Activated CD4-positive, CD25-positive, alpha-beta regulatory T cell treated with anti-CD3 and anti-CD28 coated beads, Interleukin-2, amount 50 U/mL, for 24 hours (primary cell): ENCODE data around the gene RXRA.

ENCODE experiments used
- ATAC-seq, 2 donors: fragments of 150-1000 bp; cut with Tn5 transposase; one replicate each; pipeline ENCODE4 v1.10.0; 2021; ENCODE audit warnings: mild to moderate bottlenecking in 1 of 2, moderate library complexity in 1 of 2

RXRA gene

GRCh38 chr9:134355561-134356279, 29.5 kb downstream of the RXRA start:
- no peak for ATAC-seq

DNA sequence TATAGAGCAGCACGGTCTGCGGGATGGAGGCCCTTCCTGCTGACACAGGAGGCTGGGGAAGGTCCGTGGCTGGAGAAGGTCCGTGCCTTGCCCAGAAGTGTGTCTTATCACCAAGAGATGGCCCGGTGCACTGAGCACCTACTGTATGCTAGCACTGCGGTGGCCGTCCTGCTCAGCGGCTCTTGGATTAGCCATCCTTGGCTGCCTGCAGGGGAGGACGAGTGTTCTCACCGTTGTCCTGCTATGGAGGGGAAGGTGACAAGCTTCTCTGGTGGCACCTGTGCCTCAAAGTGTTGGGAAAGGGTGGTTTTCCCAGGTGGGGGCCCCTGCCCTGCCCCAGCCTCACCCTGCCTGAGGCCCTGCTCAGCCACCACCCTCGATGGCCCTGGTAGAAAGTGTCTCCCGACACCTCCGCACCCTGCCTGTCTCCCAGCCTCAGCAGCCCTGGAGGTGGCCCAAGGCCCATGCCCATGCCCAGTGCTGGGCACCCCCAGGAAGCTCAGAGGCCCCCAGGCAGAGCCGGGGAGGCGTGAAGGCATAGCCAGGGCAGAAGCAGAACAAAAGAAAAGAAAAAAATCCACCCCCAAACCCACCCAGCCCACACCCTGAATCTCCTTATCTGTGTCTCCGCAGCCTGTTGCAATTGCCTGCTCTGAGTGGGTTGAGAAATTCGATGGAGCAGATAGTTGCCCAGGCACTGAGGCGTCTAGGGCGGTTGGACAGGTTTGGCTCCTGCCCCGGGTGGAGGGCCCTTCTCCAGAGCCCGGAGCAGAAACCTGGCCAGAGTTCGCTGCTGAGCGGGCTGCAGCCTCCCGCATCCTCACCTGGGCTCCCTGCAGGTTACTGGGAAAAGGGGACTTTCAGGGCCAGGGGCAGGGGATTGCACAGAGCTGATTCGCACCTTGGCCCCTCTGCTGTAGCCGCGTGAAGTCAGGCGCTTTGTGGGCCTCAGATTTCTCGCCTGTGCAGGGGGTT, 30.5 kb downstream of the RXRA start:
- ATAC-seq, result no peak

GRCh38 chr9:134357631-134358025, 31.4 kb downstream of the RXRA start:
- no peak for ATAC-seq

GRCh38 chr9:134358026-134358661, 31.9 kb downstream of the RXRA start:
- ATAC-seq, result no peak

DNA sequence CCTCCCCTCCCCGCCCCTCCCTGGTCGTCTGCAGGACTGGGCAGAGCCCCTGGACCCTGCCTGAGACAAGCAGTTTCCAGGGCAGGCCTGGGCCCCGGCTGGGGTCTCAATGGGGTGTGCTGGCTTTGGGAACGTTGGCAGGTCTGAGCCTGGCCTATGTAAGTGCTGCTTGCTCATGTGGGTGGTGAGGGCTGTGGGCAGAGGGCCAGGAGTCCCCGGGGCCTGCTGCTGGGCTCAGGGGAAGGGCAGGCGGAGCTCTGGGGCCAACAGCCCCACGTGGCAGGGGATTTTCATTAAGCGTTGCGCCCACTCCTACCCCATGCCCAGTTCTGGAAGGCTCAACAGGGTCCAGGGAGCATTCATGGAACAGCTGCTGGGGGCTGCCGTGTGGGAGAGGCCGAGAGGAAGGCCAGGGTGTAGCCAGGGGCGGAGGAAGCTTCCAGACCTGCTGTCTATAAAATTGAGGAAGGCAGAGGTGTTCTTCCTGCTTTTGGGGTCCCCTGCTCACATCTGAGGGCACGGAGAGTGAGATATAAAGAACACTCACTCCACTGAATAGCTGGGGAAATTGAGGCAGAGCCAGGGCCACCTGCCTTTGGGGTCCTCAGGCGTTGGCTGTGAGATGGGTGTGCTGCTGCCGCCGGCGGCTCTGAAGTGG, 32.5 kb downstream of the RXRA start:
- no peak for ATAC-seq

DNA sequence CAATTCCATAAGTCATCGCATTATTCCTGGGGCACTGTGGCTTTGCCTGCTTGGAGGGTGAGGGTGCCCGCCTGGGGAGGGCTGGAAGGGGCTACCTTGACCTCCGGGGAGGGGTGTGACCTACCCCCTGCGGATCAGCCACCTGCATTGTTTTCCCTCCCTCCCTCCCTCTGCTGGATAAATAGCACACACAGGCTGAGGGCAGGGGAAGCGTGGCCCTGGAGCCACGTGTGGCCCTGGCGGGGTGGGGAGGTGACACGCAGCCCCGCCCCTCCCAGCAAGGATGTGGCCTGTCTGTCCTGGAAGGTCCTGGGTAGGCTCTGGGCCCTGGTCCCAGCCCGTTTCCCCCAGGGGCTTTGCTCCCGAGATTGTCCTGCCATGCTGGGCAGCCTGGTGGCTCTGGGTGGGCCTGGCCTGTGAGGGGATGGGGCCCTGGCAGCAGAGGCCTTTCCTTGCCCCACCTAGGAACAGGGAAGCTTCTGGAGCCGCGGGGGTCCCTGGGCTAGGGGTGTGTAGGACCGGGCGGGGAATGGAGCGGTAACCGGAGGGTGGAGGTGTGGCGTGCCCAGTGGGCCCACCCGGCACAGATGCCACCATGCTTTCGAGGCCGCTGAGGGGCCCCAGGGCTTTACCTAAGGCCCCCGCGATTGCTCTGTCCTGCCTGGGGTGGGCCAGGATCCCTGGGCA, 33.4 kb downstream of the RXRA start:
- no peak for ATAC-seq

DNA sequence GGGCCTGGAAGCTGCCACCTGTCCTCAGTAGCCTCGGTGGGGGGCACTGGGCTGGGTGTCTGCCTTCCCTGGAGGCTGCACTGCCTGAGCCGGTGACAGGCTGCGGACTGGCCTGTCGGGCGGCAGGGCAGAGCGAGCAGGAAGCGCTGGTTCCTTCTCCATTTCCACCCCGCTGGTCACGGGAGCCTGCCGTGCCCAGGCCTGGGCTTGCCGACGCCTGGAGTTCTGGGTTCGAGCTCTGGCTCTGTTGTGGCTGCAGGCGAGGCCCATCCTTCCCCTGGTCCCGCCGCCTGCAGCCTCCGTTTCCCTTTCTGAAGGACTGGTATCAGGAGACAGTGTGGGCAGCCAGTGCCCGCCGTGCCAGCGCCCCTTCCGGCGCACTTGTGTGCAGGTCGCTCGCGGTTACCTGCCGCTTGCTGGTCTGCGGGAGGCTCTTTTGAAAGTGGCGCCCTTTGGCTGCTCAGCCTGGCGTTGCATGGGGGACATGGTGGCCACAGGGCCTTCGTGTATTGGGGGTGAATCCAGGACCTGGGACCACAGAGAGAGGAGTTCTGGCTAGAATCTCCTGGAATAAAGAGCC, 34.0 kb downstream of the RXRA start:
- ATAC-seq, result no peak

GRCh38 chr9:134360897-134361296, 34.6 kb downstream of the RXRA start:
- no peak for ATAC-seq

GRCh38 chr9:134361426-134361825, 35.2 kb downstream of the RXRA start:
- ATAC-seq, result no peak

GRCh38 chr9:134361843-134362414, 35.7 kb downstream of the RXRA start:
- ATAC-seq, result no peak

- no peak for ATAC-seq
Observed at GRCh38 chr9:134363450-134363849, 37.2 kb downstream of the RXRA start.

DNA sequence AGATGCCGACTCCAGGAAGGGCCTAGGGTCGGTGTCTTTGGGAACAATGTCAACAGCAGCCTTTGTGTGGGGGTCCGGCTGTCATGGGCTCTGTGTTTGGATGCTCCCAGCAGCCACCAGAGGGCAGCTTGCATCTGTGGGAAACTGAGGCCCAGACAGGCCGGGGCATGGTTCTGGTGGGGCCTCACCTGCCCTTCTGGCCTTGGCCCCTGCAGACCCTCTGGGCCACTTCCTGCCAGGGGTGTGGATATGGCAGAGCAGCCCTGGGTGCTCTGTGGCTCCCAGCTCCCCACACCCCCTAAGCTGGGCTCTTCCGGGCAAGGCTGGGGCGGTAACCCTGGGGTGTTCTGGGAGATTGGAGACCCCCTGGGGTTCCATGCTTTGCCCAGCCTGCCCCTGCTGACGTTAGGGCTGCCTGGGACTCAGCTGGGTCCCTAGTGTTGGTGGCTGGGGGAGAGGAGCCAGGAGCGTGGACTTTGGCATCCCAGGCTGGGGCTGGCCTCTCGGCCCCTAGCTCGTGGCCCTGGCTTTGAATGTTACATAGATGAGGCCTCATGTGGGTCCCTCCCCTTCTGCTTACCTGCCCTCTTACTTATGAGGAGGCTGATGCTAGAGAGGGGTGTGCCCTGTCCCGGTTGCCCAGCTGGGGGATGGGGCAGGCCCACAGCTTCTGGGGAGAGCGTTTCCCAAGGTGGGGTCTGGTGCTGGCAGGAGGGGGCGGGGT, 38.3 kb downstream of the RXRA start:
- ATAC-seq, result peak in 1 of 2 donors; percentile 19

DNA sequence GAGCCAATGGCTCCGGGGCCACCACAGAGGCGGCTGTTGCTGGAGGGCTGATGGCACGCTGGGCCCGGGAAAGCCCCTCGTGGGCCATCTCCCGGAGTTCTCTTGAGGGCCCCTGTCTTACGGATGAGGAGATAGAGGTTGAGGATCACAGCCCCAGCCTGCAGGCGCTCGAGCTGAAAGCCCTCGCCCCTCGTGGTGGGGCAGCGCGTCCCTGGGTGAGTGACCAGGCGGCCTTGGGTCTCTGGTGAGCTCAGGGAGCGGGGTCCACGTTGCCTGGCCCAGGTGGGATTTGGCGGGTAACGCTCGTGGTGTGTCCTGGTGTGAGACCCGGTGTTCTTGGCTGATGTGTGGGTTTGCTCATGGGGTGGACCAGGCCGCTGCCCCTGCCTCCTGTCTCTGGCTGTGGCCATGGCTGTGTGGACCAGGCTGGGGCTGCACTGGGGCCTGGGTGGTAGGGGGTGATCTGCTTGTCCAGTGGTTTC, 38.9 kb downstream of the RXRA start:
- ATAC-seq, result no peak

DNA sequence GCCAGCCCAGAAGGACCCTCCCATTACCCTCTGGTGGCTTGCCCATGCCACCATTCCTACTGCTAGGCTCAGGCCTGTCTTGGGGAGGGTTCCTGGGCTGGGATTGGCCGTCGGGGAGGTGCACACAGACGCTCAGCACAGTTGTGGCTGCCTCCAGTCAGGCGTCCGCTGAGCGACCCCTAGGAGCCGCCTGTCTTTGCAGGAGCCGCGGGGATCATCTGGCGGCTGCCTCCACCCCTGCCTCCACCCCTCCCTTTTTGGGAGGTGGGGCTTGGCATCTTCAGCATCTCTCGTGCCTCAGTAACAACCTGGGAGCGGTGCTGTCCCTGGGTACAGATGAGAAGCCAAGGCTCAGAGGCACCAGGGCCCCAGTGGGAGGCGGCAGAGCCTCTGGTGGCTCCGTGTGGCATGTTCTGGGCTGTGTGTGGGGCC, 39.6 kb downstream of the RXRA start:
- ATAC-seq, result no peak

DNA sequence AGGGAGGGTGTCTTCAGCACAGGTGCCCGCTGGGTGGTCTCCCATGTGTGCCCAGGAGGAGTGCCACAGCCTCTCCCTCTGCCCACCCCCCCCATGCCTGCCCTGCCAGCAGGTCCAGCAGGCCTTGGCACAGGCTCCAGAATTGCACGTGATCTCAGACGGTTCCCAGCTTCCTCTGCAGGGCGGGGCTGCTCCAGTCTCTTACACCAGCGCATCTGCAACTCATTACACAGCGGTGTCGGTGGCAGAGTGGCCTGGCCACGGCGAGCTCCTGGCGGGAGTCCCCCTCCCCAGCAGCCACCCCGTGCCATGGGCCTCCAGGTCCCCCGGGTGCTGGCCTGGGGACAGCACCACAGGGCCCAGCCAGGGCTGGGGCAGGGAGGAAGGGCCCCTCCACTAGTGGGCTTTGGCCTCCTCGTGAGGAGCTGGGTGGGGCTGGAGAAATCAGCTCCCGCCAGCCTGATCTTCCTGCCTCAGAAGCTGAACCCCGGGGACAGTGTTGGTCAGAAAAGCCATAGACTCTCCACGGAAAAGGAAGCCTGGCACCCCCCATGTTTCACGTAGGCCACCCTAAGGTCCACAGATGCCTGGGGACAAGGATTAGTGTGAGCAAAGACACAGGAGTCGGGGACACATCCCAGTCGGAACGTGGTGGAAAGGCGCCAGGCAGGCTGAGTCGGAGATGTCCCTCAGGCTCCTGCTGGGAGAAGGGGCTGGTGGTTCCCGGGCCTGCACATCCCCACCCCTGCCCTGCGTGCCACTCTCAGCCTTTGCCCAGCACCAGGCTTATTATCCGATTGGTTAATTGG, 40.2 kb downstream of the RXRA start:
- no peak for ATAC-seq

DNA sequence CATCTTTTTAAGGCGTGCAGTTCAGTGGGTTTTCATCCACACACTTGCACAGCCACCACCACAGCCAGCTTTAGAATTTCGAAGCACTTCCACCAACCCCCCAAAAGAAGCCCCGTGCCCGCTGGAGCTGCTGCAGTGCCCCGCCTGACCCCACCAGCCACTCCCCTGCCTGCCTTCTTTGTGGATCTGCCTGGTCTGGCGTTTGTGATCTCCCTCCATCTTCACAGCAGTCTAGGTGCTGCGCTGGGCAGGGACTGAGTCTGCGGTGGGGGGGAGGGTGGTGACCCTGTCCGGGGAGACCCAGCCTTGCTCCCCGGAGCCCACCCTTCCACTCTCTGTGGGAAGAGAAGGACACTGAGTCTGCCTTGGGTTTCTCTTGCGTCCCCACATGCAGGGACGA, 40.8 kb downstream of the RXRA start:
- no peak for ATAC-seq

DNA sequence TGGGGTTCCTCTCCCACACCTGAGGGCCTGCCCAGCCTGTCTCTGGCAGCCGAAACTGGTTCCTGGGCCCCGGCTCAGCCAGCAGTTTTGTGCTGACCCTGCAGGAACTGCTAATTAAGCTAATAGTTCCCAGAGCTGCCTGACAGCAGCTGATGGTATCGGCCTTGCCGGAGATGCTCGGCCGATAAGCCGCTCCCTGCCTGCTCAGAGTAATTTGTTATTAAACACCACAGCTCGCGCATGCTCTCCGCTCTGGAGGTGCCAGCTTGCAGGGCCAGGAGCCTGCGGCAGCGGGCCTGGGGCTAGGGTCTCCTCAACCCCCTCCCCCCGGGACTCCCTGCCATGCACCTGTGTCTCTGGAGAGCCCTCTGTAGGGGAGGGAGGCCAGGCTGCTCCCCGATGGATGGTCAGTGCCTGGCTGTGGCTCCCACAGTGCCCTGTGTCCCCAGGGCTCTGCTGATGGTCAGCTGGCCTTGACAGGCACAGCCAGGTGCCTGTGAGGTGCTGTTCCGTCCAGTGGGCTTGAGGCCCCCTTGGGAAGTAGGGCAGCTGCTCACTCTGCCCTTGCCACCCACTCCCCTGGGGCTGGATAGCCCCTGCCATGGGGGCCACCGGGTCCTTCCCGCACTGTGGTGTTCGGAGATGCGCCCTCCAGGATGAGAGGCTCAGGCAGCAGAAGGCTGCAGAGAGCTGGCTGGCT, 41.7 kb downstream of the RXRA start:
- no peak for ATAC-seq

GRCh38 chr9:134368571-134368970, 42.3 kb downstream of the RXRA start:
- ATAC-seq, result no peak
